GM19238 (cell line): ENCODE measurements around the gene TMEM178A.
"Not testable (repeated sequence)": the region's sequence is repeated elsewhere in the genome, so short reads cannot be mapped to it uniquely, and the experiment has no call there.

Experiments
- DNase-seq: peaks from one replicate; pipeline ENCODE4 v3.0.0; 2011; ENCODE audit warnings: low spot score; ENCODE audit not compliant: insufficient read length

The TMEM178A gene

GRCh38 chr2:39647104-39647765, 18.5 kb upstream of the TMEM178A start:
- no peak for DNase-seq

GRCh38 chr2:39648580-39648979, 17.1 kb upstream of the TMEM178A start:
- no peak for DNase-seq

GRCh38 chr2:39649511-39649910, 16.2 kb upstream of the TMEM178A start:
- no peak for DNase-seq

GRCh38 chr2:39650468-39650867, 15.2 kb upstream of the TMEM178A start:
- DNase-seq, result no peak

GRCh38 chr2:39656215-39656614, 9.5 kb upstream of the TMEM178A start:
- DNase-seq, result not testable (repeated sequence)

- no peak for DNase-seq
Measured at GRCh38 chr2:39657287-39657937, 8.3 kb upstream of the TMEM178A start.

- DNase-seq, result no peak
Measured at GRCh38 chr2:39658371-39658770, 7.3 kb upstream of the TMEM178A start.

- DNase-seq, result no peak
Measured at GRCh38 chr2:39659765-39660611, 5.7 kb upstream of the TMEM178A start.

GRCh38 chr2:39660612-39661236, 5.0 kb upstream of the TMEM178A start:
- no peak for DNase-seq

- DNase-seq, result no peak
Measured at GRCh38 chr2:39661826-39662225, 3.9 kb upstream of the TMEM178A start.

- DNase-seq, result no peak
Measured at GRCh38 chr2:39663187-39663930, 2.4 kb upstream of the TMEM178A start.

GRCh38 chr2:39664232-39664887, 1.4 kb upstream of the TMEM178A start:
- DNase-seq, result no peak

- no peak for DNase-seq
Measured at GRCh38 chr2:39664888-39665591, 677 bp upstream of the TMEM178A start.

GRCh38 chr2:39666491-39667101, 879 bp downstream of the TMEM178A start:
- no peak for DNase-seq

GRCh38 chr2:39667104-39667885, 1.6 kb downstream of the TMEM178A start:
- no peak for DNase-seq

GRCh38 chr2:39667886-39668276, 2.2 kb downstream of the TMEM178A start:
- DNase-seq, result no peak

- no peak for DNase-seq
Measured at GRCh38 chr2:39668576-39669080, 2.9 kb downstream of the TMEM178A start.

- DNase-seq, result no peak
Measured at GRCh38 chr2:39671604-39672003, 5.9 kb downstream of the TMEM178A start.

- DNase-seq, result no peak
Measured at GRCh38 chr2:39673018-39673417, 7.3 kb downstream of the TMEM178A start.
